Neural progenitor cell (in vitro differentiated cells): Measurements from ENCODE around the gene INPP5B.

Experiments used
- CTCF ChIP-seq: fragments of 200-600 bp; sonication (generic); IDR thresholded peaks from 2 replicates; pipeline ENCODE4 v1.5.1; 2017; ENCODE audit warnings: antibody characterized with exemption, mild to moderate bottlenecking
- EZH2phosphoT487 ChIP-seq: fragments of 200-600 bp; sonication (generic); IDR thresholded peaks from 2 replicates; pipeline ENCODE4 v1.6.1; 2017; ENCODE audit warnings: antibody characterized with exemption

- TF ChIP-seq CTCF (no peak), EZH2phosphoT487 (no peak)
Measured at GRCh38 chr1:37952738-37953137, 5.9 kb upstream of the INPP5B start.
